Stimulated activated CD4-positive, alpha-beta T cell treated with anti-CD3 and anti-CD28 coated beads, Interleukin-2, amount 100 ng/mL, for 24 hours (primary cell): Measurements from ENCODE around the gene DGKG.

Source experiments
- DNase-seq, 2 donors: peaks; one replicate each; pipeline ENCODE4 v3.0.0-alpha.2; 2020

Gene DGKG

DNA sequence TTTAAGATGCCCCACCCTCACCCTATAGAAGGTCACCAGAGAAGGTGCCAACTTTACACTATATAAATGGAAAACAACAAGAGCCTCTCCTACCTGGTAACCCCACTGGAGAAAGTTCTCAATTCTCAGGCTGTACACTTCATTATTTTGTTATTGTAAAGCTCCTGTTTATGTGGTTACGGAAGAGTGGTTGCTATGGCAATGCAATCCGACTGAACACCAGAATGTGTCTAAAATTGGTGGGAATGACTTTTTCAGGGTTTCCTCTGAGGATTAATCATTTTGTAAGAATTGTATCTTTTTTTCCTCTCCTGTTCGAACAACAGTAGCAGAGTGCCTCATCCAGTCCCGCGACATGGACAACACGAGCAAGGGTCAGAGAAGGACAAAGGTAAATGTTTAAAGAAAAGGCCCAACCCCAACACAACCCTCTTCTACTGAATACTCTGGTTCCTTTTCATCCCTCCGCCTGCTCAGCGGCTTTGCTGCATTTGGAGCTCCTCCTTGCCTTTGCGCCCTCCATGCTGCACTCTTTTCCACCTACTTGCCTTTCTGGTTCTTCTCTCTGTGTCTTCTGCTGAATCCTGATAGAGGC lies 45.3 kb downstream of the DGKG start:
- no peak for DNase-seq

DNA sequence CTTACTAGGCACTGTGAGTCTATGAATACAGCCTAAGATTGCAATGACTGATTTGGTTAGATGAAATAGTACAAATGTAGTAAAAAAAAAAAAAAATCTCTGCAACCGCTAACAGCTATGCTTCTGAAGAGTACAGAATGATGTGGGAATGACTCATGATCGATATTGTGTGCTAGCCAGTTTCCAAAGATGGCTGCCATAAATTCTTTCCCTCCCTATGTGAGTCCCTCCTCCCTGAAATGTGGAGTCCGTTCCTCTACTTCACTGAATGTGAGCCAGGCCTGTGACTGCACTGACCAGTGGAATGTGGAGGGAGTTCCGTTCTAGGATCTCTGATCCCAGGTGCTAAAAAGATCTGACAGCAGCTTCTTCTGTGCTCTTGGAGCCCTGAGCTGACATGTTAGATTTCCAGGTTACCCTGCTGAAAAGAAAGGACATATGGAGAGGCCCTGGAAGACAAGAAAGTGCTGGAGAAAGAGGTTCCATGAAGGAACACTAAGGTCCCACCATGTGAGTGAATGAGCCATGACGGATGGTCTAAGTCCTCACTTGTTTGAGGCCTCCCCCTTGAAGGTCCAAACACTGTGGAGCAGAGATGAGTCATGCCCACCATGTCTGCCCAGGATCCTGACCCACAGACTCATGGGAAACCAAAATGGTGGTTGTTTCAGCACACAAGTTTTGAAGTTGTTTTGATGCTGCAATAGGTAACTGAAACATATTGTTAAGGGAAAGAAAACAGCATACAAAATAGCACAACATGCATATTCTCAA lies 46.3 kb downstream of the DGKG start:
- no peak for DNase-seq

DNA sequence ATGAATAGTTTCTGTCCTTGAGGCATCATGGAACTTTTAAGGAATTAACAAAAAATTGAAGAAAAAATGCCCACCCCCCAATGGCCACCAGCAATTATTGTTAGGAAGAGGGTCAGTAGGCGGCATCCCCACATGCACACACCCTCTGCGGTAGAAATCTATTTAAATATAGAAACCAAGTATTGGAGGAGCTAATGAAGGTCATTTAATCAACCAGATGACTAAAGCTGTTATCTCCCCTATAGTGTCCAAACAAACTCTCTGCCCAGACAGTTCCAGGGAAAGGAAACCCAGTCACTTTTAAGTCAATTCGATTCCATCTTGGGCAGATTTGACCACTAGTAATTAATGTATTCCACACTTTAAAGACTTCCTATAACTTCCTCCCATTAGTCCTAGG lies 47.1 kb downstream of the DGKG start:
- DNase-seq, result no peak

DNA sequence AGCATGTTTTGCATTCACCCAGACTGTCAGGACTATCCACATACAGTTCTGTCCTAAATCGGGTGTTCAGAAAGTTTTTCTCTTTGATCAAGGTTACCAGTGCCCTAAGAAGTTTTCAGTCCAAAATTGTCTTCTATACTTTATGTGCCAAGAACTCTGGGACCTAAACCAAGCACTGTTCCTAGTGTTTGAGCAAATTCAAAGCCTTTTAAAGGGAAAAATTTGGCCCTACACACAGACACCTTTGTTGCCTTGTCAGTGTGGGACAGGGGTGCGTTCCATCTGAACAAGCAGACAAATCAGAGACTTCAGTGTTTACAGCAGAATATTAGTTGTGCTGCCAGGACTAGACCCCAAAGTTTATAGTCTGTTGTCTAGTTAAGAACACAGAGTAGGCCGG lies 50.6 kb downstream of the DGKG start:
- no peak for DNase-seq

DNA sequence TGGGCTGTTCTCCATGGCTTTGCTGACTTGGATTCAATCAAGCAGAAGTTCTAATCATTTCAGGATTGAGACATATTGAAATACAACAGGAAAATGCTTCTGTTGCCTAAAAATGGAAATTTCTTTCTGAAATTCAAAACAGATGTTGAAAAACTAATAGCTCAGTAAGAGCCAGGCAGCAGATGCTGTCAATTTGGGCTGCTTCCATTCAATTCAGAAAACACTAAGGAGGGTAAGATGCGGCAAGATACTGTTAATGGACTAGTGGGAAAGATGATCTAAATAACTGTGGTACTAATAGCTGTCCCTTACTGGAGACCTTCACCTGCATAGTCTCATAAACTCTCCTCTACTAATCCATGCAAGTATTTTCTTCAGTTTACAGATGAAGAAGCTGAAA lies 53.5 kb downstream of the DGKG start:
- DNase-seq, result no peak

DNA sequence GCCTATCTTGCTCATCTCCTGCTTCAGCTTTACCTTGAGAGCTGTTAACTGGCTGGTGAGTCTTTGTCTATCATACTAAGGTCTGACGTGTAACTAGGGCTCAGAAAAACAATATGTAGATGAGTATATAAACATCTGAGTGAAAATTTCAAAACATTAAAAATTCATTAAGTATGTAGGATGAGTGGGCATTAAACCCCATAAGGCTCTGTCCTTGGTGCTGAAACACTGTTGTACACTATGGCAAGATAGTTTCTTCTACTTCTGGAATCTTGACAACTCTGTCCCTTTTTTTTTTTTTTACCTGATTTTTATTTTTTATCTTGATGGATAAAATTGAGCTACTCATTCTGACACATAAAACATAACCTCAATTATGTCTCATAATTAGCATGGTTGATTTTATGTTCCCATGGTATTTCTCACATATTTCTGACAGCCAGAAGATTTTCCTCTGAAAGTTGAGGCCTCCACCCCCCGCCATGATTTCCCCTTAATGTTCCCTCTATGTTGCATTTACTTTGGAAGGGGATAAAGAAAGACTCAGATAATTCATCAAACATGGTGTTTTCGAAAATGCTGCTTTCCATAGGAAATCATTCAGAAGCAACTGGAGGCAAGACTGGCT lies 54.3 kb downstream of the DGKG start:
- DNase-seq, result no peak

DNA sequence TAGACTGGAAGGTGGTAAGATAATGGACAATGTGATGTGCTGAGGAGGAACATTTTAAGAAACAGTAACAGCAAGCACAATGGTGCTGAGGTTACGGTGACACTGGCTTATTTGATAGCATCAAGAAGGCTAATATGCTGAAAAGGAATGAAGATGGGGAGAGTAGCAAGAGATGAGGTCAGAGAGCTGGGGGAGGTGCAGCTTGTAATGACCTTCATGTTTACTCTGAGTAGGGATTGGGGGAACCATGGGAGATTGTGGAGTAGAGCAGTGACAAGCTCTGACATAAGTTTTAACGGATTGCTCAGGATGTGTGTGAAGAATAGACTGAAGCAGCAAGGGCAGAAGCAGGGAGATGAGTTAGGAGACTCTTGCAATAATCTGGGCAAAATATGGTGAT lies 56.7 kb downstream of the DGKG start:
- no peak for DNase-seq

DNA sequence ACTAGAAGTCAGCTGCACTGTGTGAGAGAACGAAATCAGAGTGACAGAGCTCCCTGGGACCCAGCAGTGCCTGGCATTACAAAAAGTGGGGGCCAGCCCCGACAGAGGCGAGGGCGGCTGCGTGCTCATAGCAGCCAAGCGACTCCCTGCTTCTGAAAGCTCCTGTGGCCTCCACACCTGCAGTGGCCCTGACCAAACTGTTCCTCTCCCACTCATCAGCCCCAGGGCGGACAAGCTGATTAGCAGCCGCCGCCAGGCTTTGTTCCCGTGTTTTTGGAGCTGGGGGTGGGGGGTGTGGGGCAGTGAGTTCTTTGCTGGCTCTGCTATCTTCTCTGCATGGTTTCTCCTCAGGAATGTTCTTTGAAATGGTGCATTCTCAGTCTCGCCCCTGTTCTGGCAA lies 58.1 kb downstream of the DGKG start:
- no peak for DNase-seq

DNA sequence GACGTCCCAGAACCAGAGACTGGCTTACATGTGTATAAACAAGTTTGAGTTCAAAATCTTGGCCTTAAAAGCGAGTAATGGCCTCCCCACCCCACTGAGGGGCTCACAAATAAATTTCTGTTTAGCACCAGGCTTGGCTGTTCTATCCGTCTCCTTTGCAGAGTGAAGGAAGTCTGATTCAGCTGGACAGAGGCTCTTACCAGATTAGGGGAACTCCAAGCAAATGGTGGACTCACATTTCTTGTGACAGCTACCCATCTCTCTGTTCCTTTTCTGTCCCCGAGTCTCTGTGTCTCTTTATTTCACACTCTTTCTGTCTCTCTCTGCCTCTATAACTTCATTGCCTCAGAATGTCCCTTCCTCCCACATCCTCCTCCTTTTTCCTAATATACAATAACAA lies 62.7 kb downstream of the DGKG start:
- DNase-seq, result no peak

DNA sequence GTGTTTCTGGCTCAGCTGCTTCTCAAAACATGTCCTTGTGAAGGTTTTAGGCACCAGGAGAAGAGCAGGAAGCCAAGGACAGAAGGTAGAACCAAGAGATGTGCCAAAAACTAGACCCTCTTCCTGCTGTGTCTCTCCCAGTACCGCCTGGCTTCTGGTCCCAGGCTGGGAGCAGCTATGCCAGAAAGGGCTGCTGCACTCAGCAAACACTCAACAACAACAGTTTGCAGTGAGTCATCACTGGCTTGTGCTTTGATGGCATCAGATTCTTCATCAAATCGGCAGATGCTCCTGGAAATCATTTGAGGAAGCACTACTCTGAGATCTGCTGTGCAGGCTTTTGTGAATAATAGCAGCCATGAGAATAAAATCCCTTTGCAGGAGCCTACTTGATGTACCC lies 63.2 kb downstream of the DGKG start:
- DNase-seq, result no peak

DNA sequence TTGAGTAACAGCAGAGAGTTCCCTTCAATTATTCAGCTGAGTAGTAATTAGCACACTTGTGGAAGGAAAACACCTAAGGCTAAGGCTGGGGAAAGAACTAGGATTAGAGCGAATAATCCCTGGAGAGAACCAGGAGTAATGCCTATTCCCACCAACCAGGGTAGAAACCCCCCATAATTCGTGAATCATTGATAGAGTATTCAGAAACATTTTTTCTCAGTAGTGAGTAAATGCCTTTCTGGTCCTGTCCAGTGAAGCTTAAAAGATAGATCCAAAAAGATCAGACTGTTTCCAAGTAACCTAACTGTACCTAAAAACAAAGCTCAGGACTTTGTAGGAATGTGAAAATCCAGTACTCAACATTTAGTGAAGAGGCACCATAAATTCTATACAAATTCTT lies 71.2 kb downstream of the DGKG start:
- DNase-seq, result no peak

DNA sequence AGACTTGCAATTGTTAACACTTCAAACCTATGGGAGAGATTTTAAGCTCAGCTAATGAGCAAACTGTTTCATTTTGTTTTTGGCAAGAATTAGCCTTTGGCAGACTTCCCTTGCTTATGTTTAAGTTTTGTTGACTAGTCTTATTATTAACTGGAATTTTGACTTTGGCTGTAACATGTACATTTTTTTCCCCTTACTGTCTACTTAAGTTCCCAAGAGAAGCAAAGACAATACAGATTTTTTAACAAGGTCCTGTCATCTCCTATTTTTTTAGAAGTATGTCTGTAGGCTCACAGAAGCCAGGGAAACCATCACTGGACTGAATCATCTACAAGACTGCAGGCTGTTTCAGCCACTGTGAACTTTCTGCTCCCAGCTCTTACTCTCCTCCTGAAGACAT lies 74.3 kb downstream of the DGKG start:
- no peak for DNase-seq

DNA sequence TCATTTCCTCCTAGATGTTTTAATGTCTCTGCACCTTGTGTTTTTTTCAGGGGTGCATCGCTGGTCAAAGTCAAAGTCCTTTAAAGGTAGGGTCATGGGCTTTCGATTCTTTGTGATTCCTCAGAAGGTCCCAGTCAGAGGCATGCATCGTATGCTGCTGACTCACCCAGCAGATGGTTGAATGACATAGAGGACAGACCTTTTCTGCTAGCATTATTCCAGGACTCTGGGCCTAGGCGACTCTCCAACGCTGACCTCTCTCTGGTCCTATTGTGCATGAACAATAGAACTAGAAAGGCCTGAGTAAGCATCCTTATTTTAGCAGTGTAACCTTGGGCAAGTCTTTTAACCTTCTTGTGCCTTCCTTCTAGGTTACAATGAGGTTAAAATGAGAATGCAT lies 75.9 kb downstream of the DGKG start:
- DNase-seq, result no peak

DNA sequence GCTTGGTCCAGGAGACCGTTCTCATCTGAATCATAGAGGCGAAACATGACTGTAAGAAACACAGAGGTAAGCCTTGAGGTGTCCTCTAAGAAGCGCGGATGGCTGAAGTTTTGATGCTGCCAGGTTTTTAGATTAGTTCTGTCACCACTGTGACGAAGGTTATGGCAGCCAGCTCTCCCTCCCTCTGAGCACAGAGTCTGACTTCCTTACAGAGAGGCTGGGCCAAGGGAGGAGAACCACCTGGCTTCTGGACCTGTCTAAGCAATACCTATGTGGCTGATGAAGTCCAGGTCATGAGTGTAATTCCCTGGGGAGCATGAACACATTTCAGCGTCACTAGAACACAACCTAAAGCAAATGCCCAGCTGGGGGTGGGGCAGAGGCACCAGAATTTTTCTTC lies 77.4 kb downstream of the DGKG start:
- no peak for DNase-seq

DNA sequence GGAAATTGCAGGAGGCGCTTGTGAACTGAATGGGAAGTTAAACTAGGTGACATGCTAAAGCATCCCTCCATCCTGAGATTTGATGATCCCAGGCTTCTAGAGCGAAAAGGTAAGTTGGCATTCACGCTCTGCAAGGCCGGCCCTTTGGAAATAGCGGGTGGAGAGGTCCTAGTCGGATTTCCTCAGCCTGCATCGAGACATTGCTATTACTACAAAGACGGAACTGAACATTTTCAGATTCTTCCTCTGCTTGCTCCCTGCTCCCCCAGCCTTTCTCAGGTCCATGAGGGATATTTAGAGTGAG lies 77.7 kb downstream of the DGKG start:
- DNase-seq, result no peak

DNA sequence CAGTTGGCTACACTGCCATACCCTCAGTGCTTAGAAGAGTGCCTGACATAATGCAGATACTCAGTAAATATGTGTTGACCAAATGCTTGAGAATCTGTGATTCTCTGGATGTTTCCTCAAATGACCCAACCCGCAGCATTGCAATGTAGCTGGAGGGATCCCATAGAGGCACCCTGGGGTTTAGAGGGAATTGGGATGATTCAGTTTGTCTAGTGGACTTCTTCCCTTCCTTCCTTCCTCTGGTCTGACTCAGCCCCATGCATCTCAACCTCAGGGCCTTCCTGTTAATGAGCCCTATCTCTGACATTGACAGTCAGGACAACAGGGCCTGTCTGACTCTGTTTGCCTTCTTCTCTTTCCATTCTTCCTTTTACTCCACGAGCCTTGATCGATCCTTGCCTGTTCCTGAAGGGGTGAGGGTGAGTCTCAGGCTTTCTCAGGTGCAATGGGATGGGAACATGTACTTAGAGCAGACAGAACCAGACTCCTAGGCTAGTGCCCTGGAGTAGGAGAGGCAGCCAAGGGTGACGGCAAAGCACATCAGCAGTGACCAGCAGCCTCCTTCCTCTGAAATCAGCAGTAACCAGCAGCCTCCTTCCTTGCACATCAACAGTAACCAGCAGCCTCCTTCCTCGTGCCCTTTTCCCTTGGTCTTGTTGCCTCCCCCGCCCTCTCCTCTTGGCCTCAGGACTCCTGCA lies 78.2 kb downstream of the DGKG start:
- DNase-seq, result no peak

DNA sequence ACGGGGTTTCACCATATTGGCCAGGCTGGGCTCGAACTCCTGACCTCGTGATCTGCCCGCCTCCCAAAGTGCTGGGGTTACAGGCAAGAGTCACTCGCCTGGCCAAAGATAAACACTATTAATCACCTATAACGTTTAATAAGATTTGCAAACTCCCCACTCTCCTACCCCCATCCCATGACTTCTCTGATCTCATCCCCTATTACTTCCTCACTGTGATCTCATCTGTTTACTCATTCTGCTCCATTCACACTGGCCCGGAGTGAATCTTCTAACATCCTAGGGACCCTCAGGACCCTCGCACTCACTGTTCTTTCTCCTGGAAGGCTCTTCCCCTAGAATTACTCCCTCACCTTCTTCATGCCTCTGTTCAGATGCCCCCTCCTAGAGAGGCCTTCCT lies 78.9 kb downstream of the DGKG start:
- no peak for DNase-seq

DNA sequence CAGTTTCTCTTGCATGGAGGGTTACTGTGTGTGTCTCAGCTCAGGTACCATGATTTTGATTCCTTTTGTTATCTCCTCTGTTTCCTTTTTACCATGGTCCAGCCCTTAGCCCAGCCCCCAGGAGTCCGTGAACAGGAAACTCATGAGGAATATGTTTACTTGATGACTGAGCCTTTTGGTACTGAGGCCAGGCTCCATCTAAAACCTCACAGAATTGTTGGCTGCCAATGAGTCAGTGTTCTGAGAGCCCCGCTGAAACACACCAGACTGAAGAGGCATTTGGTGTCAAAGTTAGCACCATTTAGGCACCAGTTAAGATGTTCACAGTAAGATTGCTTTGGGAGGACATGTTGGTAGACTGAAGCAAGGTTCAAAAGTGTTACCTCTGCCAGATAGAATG lies 80.9 kb downstream of the DGKG start:
- no peak for DNase-seq

DNA sequence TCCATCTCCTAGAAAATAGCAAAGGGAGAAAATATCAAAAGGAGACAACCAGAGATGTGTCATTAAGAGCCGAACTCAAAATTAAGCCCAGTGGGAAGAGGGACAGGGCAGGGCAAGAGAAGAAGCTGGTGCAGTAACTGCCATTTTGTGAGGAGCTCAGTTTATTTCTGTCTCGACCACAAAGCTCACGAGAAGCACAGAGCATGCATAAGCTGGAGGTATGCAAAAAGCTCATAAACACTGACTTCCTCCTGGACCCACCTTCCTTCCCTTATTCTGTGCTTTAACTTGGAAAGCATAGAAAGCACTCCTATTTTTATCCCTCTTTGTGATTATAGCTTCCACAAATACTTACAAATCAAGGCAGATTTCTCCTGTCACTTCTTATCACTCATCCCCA lies 81.3 kb downstream of the DGKG start:
- no peak for DNase-seq

DNA sequence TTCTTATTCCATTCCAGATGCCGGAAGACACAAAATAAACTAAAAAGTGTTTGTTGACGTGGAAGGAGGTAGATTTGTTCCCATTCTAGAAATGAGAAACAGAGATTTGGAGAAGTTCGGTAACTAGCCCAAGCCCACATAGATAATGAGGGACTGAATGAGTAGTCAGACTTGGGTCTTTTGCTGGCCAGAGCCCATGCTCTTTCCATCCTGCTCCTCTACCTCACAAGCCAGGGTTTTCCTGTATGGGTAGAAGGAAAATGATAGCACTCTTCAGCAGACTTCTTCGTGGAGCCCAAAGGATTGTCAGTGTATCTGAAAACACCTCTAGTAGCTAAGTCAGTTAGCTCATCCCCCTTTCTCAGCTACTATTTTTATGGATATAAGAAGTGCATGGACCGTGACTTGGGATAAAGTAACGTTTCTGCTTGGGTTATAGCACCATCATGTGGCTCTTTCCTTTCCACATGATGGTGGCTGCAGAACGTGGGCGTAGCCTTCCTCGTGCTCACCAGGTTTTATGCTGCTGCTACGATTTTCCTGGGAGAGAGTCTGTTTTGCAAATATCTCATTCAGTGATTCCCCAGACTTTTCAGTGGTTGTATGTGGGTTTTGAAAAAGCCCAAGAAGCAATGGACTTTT lies 84.6 kb downstream of the DGKG start:
- no peak for DNase-seq

DNA sequence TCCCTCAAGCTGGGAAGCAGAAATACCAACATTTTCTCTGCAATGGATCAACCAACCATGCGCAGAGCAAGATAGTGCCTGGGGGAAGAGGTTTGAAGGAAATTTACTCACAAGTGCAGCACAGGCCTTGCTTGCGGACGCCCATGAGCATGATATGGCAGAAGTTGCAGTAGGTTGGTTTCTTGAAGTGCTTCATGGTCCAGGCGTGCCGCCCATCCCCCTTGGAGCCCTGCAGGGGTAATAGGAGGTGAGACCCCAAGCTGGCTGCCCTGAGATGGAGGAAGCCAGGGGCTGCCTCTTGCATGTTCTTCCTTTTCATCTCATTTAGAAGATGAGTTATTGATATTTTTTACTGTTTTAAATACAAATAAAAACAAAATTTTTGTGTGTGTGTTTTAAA lies 86.6 kb downstream of the DGKG start:
- no peak for DNase-seq

DNA sequence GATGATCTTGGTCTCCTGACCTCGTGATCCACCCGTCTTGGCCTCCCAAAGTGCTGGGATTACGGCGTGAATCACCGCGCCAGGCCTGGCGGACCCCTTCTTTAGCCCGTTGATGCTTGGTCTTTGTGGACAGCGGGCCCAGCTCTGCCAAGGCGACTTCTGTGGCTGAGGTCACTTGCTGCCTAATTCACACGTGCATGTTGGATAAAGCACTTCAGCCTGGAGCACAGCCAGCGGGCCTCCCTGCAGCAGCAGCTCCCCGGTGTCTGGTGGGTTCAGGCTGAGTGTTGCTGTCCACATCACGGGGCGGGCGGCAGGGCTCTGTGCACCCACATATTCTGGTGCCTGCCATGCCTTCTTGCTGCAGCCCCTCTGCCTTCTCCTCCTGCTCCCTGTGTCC lies 88.4 kb downstream of the DGKG start:
- DNase-seq, result no peak

DNA sequence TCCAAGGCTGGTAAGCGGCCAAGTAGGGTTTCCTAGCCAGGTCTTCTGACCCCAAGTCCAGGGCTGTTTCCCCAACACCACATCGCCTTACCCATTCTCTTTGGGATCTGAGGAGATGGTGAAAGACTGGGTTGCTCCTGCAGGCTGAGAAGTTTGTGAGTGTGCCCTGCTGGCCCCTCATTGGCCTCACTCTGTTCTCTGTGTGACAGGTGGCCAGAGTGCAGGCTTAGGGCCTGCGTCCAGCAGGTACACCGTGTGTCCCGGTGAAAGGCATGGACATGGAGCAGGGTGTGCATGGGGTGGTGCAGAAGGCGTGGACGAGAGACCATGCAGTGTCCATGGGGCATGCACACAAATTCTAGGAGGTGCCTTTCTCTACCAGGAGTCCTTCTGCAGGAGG lies 91.3 kb downstream of the DGKG start:
- DNase-seq, result no peak
